HUES64 (cell line): Measurements from ENCODE around the gene PRDM1.

Experiments
- H3K27ac ChIP-seq: 2 replicates; pipeline ENCODE4 v1.7.0; 2013; ENCODE audit warnings: low read depth, low read length, inconsistent platforms
- H3K27me3 ChIP-seq: 2 replicates; pipeline ENCODE4 v1.6.1; 2013; ENCODE audit warnings: mild to moderate bottlenecking, low read length; ENCODE audit not compliant: insufficient read depth
- H3K36me3 ChIP-seq: 2 replicates; pipeline ENCODE4 v1.6.1; 2013; ENCODE audit warnings: mild to moderate bottlenecking, low read length; ENCODE audit not compliant: insufficient read depth
- H3K4me1 ChIP-seq: 2 replicates; pipeline ENCODE4 v1.6.1; 2013; ENCODE audit warnings: mild to moderate bottlenecking, low read length, moderate library complexity; ENCODE audit not compliant: insufficient read depth
- H3K4me3 ChIP-seq: 2 replicates; pipeline ENCODE4 v1.5.1; 2013; ENCODE audit warnings: mild to moderate bottlenecking, low read length, moderate library complexity
- H3K9ac ChIP-seq: 2 replicates; pipeline ENCODE4 v1.6.1; 2013; ENCODE audit warnings: mild to moderate bottlenecking, low read depth, low read length
- H3K9me3 ChIP-seq: 2 replicates; pipeline ENCODE4 v1.6.1; 2013; ENCODE audit warnings: low read depth, low read length; ENCODE audit not compliant: insufficient read depth
- WGBS: fragments of 150-250, 120-280 bp; methylation state at CpG from one replicate; pipeline ENCODE4 v1.1.7; 2013; ENCODE audit warnings: missing lambda C conversion rate; 5-methylcytosine and 5-hydroxymethylcytosine counted together

PRDM1 gene

GRCh38 chr6:106117579-106117978 is 31.4 kb downstream of the PRDM1 start:
- Histone ChIP-seq H3K27me3 (no peaks in the 10 kb centered on the region), H3K27ac (no peak overlapping the region), H3K36me3 (no peaks in the 10 kb centered on the region), H3K9me3 (no peaks in the 10 kb centered on the region), H3K4me1 (no peaks in the 10 kb centered on the region), H3K4me3 (no peak overlapping the region), H3K9ac (no peak overlapping the region)
- WGBS = 90% methylated on average over 6 of the region's 6 CpGs

GRCh38 chr6:106118835-106119431 is 32.8 kb downstream of the PRDM1 start:
- no peak overlapping the region for H3K4me3 ChIP-seq
- H3K4me1 ChIP-seq = no peaks in the 10 kb centered on the region
- no peak overlapping the region for H3K27ac ChIP-seq
- H3K9me3 ChIP-seq = no peaks in the 10 kb centered on the region
- WGBS = 90% methylated on average over 2 of the region's 3 CpGs
- H3K27me3 ChIP-seq = no peaks in the 10 kb centered on the region
- H3K9ac ChIP-seq = no peak overlapping the region
- H3K36me3 ChIP-seq = no peaks in the 10 kb centered on the region

- Histone ChIP-seq H3K4me1 (no peaks in the 10 kb centered on the region), H3K9ac (no peak overlapping the region), H3K9me3 (no peaks in the 10 kb centered on the region), H3K27me3 (no peaks in the 10 kb centered on the region), H3K4me3 (no peak overlapping the region), H3K36me3 (no peaks in the 10 kb centered on the region), H3K27ac (no peak overlapping the region)
- 94% methylated on average over 8 of the region's 9 CpGs for WGBS
These were observed 33.4 kb downstream of the PRDM1 start for GRCh38 chr6:106119546-106119945.

GRCh38 chr6:106120006-106120405 is 33.9 kb downstream of the PRDM1 start:
- Histone ChIP-seq H3K4me3 (no peak overlapping the region), H3K4me1 (no peaks in the 10 kb centered on the region), H3K36me3 (no peaks in the 10 kb centered on the region), H3K27me3 (no peaks in the 10 kb centered on the region), H3K9ac (no peak overlapping the region), H3K27ac (no peak overlapping the region), H3K9me3 (no peaks in the 10 kb centered on the region)
- WGBS = 88% methylated on average over 2 of the region's 2 CpGs

GRCh38 chr6:106120406-106120805 is 34.3 kb downstream of the PRDM1 start:
- Histone ChIP-seq H3K27ac (no peak overlapping the region), H3K9ac (no peak overlapping the region), H3K27me3 (no peaks in the 10 kb centered on the region), H3K4me1 (no peaks in the 10 kb centered on the region), H3K36me3 (no peaks in the 10 kb centered on the region), H3K9me3 (no peaks in the 10 kb centered on the region), H3K4me3 (no peak overlapping the region)
- WGBS = 99% methylated on average over 4 of the region's 6 CpGs

GRCh38 chr6:106122306-106122918 is 36.3 kb downstream of the PRDM1 start:
- no peaks in the 10 kb centered on the region for H3K36me3 ChIP-seq
- no peaks in the 10 kb centered on the region for H3K9me3 ChIP-seq
- no peaks in the 10 kb centered on the region for H3K4me1 ChIP-seq
- no peak overlapping the region for H3K4me3 ChIP-seq
- 87% methylated on average over 6 of the region's 6 CpGs for WGBS
- no peak overlapping the region for H3K27ac ChIP-seq
- H3K27me3 ChIP-seq = no peaks in the 10 kb centered on the region
- H3K9ac ChIP-seq = no peak overlapping the region

GRCh38 chr6:106122938-106123656 is 37.0 kb downstream of the PRDM1 start:
- Histone ChIP-seq H3K27me3 (no peaks in the 10 kb centered on the region), H3K36me3 (no peaks in the 10 kb centered on the region), H3K4me3 (no peak overlapping the region), H3K4me1 (no peaks in the 10 kb centered on the region), H3K27ac (no peak overlapping the region), H3K9ac (no peak overlapping the region), H3K9me3 (no peaks in the 10 kb centered on the region)
- 88% methylated on average over 6 of the region's 6 CpGs for WGBS

- Histone ChIP-seq H3K36me3 (no peaks in the 10 kb centered on the region), H3K27me3 (no peaks in the 10 kb centered on the region), H3K9ac (no peak overlapping the region), H3K9me3 (no peaks in the 10 kb centered on the region), H3K4me1 (no peaks in the 10 kb centered on the region), H3K27ac (no peak overlapping the region), H3K4me3 (no peak overlapping the region)
- WGBS = 93% methylated on average over 2 of the region's 4 CpGs
These were observed 37.9 kb downstream of the PRDM1 start for GRCh38 chr6:106124015-106124414.

GRCh38 chr6:106124437-106125430 is 38.6 kb downstream of the PRDM1 start:
- no peaks in the 10 kb centered on the region for H3K9me3 ChIP-seq
- no peaks in the 10 kb centered on the region for H3K36me3 ChIP-seq
- H3K27me3 ChIP-seq = no peaks in the 10 kb centered on the region
- H3K27ac ChIP-seq = no peak overlapping the region
- no peaks in the 10 kb centered on the region for H3K4me1 ChIP-seq
- WGBS = 88% methylated on average over 10 of the region's 10 CpGs
- no peak overlapping the region for H3K4me3 ChIP-seq
- no peak overlapping the region for H3K9ac ChIP-seq

GRCh38 chr6:106125925-106126435 is 39.8 kb downstream of the PRDM1 start:
- Histone ChIP-seq H3K4me1 (no peaks in the 10 kb centered on the region), H3K27ac (no peak overlapping the region), H3K4me3 (no peak overlapping the region), H3K9me3 (no peaks in the 10 kb centered on the region), H3K27me3 (no peaks in the 10 kb centered on the region), H3K36me3 (no peaks in the 10 kb centered on the region), H3K9ac (no peak overlapping the region)
- WGBS = 93% methylated on average over 11 of the region's 11 CpGs
